Measurements from ENCODE around the gene RERG. TPM values are rescaled to one million over a fixed set of nuclear protein-coding genes. Genes with fewer than 3 reads are reported as not detected.

Gene RERG
- total RNA-seq, 4 donors from 2014 or later: 61.6 to 236 (median 150) TPM

GRCh38 chr12:15201456-15201855, 19.8 kb downstream of the RERG start:
- intact Hi-C loops (cut with DNase I; ENCODE audit: low total_unique reads): no loop called here
- Histone ChIP-seq H3K4me3 (no peak overlapping the region), H3K27me3 (no peaks in the 10 kb centered on the region), H3K4me1 (peaks cover 6 to 63% of the 10 kb centered on the region in 2 donors), H3K9me3 (no peaks in the 10 kb centered on the region), H3K27ac (peak overlapping the region; percentile 83 to 95), H3K36me3 (no peaks in the 10 kb centered on the region)
- no peak for DNase-seq
- TF ChIP-seq, protein P1, sequence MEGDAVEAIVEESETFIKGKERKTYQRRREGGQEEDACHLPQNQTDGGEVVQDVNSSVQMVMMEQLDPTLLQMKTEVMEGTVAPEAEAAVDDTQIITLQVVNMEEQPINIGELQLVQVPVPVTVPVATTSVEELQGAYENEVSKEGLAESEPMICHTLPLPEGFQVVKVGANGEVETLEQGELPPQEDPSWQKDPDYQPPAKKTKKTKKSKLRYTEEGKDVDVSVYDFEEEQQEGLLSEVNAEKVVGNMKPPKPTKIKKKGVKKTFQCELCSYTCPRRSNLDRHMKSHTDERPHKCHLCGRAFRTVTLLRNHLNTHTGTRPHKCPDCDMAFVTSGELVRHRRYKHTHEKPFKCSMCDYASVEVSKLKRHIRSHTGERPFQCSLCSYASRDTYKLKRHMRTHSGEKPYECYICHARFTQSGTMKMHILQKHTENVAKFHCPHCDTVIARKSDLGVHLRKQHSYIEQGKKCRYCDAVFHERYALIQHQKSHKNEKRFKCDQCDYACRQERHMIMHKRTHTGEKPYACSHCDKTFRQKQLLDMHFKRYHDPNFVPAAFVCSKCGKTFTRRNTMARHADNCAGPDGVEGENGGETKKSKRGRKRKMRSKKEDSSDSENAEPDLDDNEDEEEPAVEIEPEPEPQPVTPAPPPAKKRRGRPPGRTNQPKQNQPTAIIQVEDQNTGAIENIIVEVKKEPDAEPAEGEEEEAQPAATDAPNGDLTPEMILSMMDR (IDR thresholded peaks at IDR 0.05): no peak
- TF ChIP-seq POLR2A (IDR thresholded peaks at IDR 0.05): no peak

- no peak overlapping the region for H3K4me3 ChIP-seq
- no peaks in the 10 kb centered on the region for H3K27me3 ChIP-seq
- H3K36me3 ChIP-seq: no peaks in the 10 kb centered on the region
- H3K27ac ChIP-seq: peak overlapping the region; percentile 83 to 95
- intact Hi-C loops (cut with DNase I; ENCODE audit: low total_unique reads): no loop called here
- no peaks in the 10 kb centered on the region for H3K9me3 ChIP-seq
- H3K4me1 ChIP-seq: peaks cover 3 to 63% of the 10 kb centered on the region in 2 donors
- no peak for DNase-seq
- TF ChIP-seq, protein P1 (IDR thresholded peaks at IDR 0.05): no peak
- TF ChIP-seq POLR2A (IDR thresholded peaks at IDR 0.05): no peak
Observed at GRCh38 chr12:15201056-15201455, 20.2 kb downstream of the RERG start.

DNA sequence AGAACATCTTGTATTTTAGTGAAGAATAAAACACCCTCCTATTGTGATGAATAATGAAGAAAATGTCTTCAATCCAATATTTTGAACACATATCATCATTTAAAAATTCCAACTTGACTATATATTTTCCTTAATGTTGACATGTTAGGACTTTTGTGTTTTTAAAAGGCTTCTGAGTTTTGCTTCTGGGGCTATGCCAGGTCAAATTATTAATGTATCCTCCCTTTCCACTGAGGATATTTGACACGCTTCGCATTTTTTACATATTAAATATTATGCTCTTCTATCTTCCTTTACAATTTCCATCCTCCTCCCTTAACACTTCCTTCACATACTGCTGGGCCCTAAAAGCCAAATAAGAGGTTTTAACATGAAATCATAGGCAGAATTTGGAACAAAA, 20.6 kb downstream of the RERG start:
- H3K4me3 ChIP-seq: no peak overlapping the region
- H3K27me3 ChIP-seq: no peaks in the 10 kb centered on the region
- TF ChIP-seq, protein P1 (IDR thresholded peaks at IDR 0.05): no peak
- no peak for TF ChIP-seq POLR2A (IDR thresholded peaks at IDR 0.05)
- H3K4me1 ChIP-seq: peaks cover 0 to 63% of the 10 kb centered on the region in 2 donors
- intact Hi-C loops (cut with DNase I; ENCODE audit: low total_unique reads): no loop called here
- H3K36me3 ChIP-seq: no peaks in the 10 kb centered on the region
- peak overlapping the region; percentile 83 to 95 for H3K27ac ChIP-seq
- no peaks in the 10 kb centered on the region for H3K9me3 ChIP-seq
- no peak for DNase-seq

DNA sequence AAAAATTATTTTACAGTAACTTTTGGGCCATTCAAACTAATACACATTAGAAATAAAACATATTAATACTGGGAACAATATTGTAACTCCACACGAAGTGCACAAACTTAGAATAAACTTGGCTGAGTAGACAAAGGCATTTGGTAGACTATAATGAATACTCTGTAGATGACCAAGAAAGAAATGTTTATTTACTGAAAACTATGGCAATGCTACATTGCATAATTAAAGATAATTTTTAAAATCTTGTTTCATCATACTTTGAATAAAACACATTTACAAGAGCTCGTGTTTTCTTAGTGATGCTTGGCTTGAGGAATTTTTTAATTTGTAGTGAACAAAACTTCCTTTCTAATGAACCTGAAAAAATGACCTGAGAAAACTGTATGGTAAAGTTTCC, 21.3 kb downstream of the RERG start:
- Histone ChIP-seq H3K36me3 (no peaks in the 10 kb centered on the region), H3K27me3 (no peaks in the 10 kb centered on the region), H3K27ac (peak overlapping the region; percentile 83 to 95), H3K4me3 (no peak overlapping the region), H3K4me1 (peaks cover 0 to 68% of the 10 kb centered on the region in 2 donors), H3K9me3 (no peaks in the 10 kb centered on the region)
- no peak for DNase-seq
- TF ChIP-seq, protein P1 (IDR thresholded peaks at IDR 0.05): no peak
- no peak for TF ChIP-seq POLR2A (IDR thresholded peaks at IDR 0.05)
- intact Hi-C loops (cut with DNase I; ENCODE audit: low total_unique reads): no loop called here

DNA sequence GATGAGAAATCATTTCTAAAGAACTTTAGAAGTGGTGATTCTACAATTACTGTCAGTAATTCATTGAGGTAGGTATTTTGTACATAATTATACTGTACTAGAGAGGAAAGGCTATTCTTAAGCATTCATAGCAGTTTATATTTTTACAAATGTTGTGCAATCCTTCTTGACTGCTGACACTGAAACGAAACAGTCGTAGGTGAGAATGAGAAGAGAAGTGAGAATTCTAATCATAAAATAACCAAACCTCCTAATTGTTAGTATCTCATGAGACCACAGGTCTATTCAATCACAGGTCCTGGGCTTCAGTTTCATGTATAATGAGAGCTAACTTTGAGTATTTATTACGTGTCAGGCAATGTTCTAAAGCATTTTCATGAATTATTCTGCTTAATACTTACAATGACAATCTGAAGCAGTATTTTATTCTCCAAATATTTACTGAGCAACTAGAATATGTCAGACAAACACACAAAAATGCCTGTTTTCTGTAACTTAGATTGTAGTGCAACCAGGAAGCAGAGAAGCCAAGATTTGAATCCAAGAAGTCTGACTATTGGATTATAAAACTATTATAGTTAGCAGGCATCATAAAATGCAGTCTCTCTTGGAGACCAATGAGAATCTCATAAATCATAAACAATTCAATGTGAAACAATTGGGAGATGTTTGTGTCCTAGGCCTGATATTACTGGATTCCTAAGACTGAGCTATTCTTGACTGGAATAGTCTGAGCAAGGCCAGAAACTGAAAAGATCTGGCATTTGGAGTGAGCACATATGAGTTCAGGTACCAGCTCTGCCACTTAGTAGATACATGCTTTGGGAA, 24.3 kb downstream of the RERG start:
- Histone ChIP-seq H3K4me3 (no peak overlapping the region), H3K27ac (peak overlapping the region; percentile 83 to 95), H3K36me3 (no peaks in the 10 kb centered on the region), H3K4me1 (peaks cover 0 to 64% of the 10 kb centered on the region in 2 donors), H3K9me3 (no peaks in the 10 kb centered on the region), H3K27me3 (no peaks in the 10 kb centered on the region)
- intact Hi-C loops (cut with DNase I; ENCODE audit: low total_unique reads): no loop called here
- TF ChIP-seq, protein P1 (IDR thresholded peaks at IDR 0.05): no peak
- no peak for TF ChIP-seq POLR2A (IDR thresholded peaks at IDR 0.05)
- DNase-seq: no peak

All from uterus (tissue), 4 donors.